B cell (primary cell): Measurements from ENCODE around the gene APBA2.
"Not testable (repeated sequence)": the region's sequence is repeated elsewhere in the genome, so short reads cannot be mapped to it uniquely, and the experiment has no call there.

Experiments
- CTCF ChIP-seq: fragments of 200-600 bp; IDR thresholded peaks from one replicate; pipeline ENCODE4 v1.8.0; 2022; ENCODE audit warnings: antibody characterized with exemption, mild to moderate bottlenecking
- EZH2 ChIP-seq: IDR thresholded peaks from 2 replicates; pipeline ENCODE4 v1.6.1; 2012; ENCODE audit warnings: borderline replicate concordance, low read depth, mild to moderate bottlenecking, moderate library complexity, low read length; ENCODE audit not compliant: insufficient read depth, poor library complexity, severe bottlenecking

- not testable (repeated sequence) for TF ChIP-seq CTCF, EZH2
These were observed 281.3 kb downstream of the APBA2 start for GRCh38 chr15:29167122-29167521.
